HCT116 (cell line): ENCODE data around the gene ETV4. TPM values are rescaled to one million over a fixed set of nuclear protein-coding genes. Genes with fewer than 3 reads are reported as not detected.

Experiments
- ATAC-seq: fragments of 200-7000 bp; cut with Tn5 transposase; 2 replicates; pipeline ENCODE4 v1.9.1; 2020; ENCODE audit warnings: mild to moderate bottlenecking, moderate library complexity
- BruUV-seq: library from RNA; stranded (reverse); fragments of 400-500 nt; replicated peaks from 2 replicates; lab custom pipeline; 2021; lab: Mats Ljungman, UMichigan
- CTCF ChIA-PET: fragments of 300-600 bp; sonication (Branson Sonifier 250); formaldehyde crosslinking; loops from one replicate; lab custom pipeline; 2021; ENCODE audit warnings: antibody characterized with exemption; lab: Charles Lee
- POLR2A ChIA-PET: fragments of 300-600, 350-600 bp; sonication (Branson Sonifier 250); formaldehyde crosslinking; loops from one replicate; lab custom pipeline; 2021; ENCODE audit warnings: antibody characterized with exemption; lab: Charles Lee
- RAD21 ChIA-PET, 2 experiments: fragments of 300-600 bp; sonication (Branson Sonifier 250); formaldehyde crosslinking; loops; one replicate each; lab custom pipeline; 2023; ENCODE audit warnings: low total read pairs in 2 of 2; ENCODE audit not compliant: uncharacterized antibody in 2 of 2, unreplicated experiment in 2 of 2, low non-redundant PET in 1 of 2; lab: Charles Lee
- DNase-seq: peaks from one replicate; pipeline ENCODE4 v3.0.0-alpha.2; 2010; ENCODE audit warnings: low read depth, low spot score
- H2AFZ ChIP-seq: fragments of 200-600 bp; shearing (Covaris generic), sonication (generic); 2 replicates; pipeline ENCODE4 v1.6.1; 2017; ENCODE audit warnings: low read depth, mixed run types, mixed read lengths, antibody characterized with exemption, low read length; ENCODE audit not compliant: poor library complexity, severe bottlenecking
- H3K27ac ChIP-seq: 2 replicates; pipeline ENCODE4 v1.5.1; 2012; ENCODE audit warnings: low read depth, low read length
- H3K27me3 ChIP-seq: fragments of 200-600 bp; sonication (generic); 2 replicates; pipeline ENCODE4 v1.6.1; 2016; ENCODE audit warnings: mixed run types, low read length, mixed read lengths; ENCODE audit not compliant: insufficient read depth
- H3K36me3 ChIP-seq, 2 experiments: fragments of 200-500 bp in 1 of 2; fragments of 200-600 bp in 1 of 2; sonication (Bioruptor generic) in 1 of 2; sonication (generic) in 1 of 2; 2 replicates each; pipeline versions ENCODE4 v1.5.1 to v1.6.1; 2014 to 2016; ENCODE audit warnings: low read length in 2 of 2, inconsistent platforms in 1 of 2, mixed read lengths in 1 of 2, mixed run types in 1 of 2; ENCODE audit not compliant: insufficient read depth in 2 of 2, control insufficient read depth in 1 of 2
- H3K4me1 ChIP-seq, 2 experiments: fragments of 200-600 bp in 1 of 2; sonication (generic) in 1 of 2; 2 replicates each; pipeline versions ENCODE4 v1.5.1 to v1.6.1; 2012 to 2017; ENCODE audit warnings: low read length in 2 of 2, inconsistent platforms in 1 of 2, mild to moderate bottlenecking in 1 of 2, mixed read lengths in 1 of 2, mixed run types in 1 of 2, moderate library complexity in 1 of 2; ENCODE audit not compliant: insufficient read depth in 2 of 2, control insufficient read depth in 1 of 2
- H3K4me2 ChIP-seq: fragments of 200-600 bp; sonication (generic); 2 replicates; pipeline ENCODE4 v1.6.1; 2017; ENCODE audit warnings: mixed run types, low read length, mixed read lengths
- H3K4me3 ChIP-seq, 2 experiments: fragments of 200-600 bp in 1 of 2; sonication (generic) in 1 of 2; replicated peaks in 1 of 2; 2 replicates each; pipeline ENCODE4 v1.5.1; 2011 to 2016; ENCODE audit warnings: low read length in 2 of 2, control low read depth in 1 of 2, low read depth in 1 of 2, mild to moderate bottlenecking in 1 of 2, mixed read lengths in 1 of 2, mixed run types in 1 of 2
- H3K79me2 ChIP-seq: fragments of 200-600 bp; sonication (generic); 2 replicates; pipeline ENCODE4 v1.6.1; 2017; ENCODE audit warnings: mild to moderate bottlenecking, mixed run types, low read length, moderate library complexity, mixed read lengths; ENCODE audit not compliant: insufficient read depth
- H3K9ac ChIP-seq: fragments of 200-600 bp; sonication (generic); 2 replicates; pipeline ENCODE4 v1.6.1; 2016; ENCODE audit warnings: low read length, mixed read lengths
- H3K9me2 ChIP-seq: fragments of 200-600 bp; sonication (generic), shearing (Covaris generic); 2 replicates; pipeline ENCODE4 v1.6.1; 2017; ENCODE audit warnings: mixed run types, mild to moderate bottlenecking, moderate library complexity; ENCODE audit not compliant: insufficient read depth
- H3K9me3 ChIP-seq, 2 experiments: fragments of 200-500 bp in 1 of 2; fragments of 200-600 bp in 1 of 2; sonication (Bioruptor generic) in 1 of 2; sonication (generic) in 1 of 2; 2 replicates each; pipeline ENCODE4 v1.6.1; 2014 to 2017; ENCODE audit warnings: low read length in 2 of 2, mixed read lengths in 2 of 2, inconsistent platforms in 1 of 2, low read depth in 1 of 2, mild to moderate bottlenecking in 1 of 2, mixed run types in 1 of 2, moderate library complexity in 1 of 2; ENCODE audit not compliant: control insufficient read depth in 1 of 2, insufficient read depth in 1 of 2
- H4K20me1 ChIP-seq: fragments of 200-600 bp; sonication (generic), shearing (Covaris generic); 2 replicates; pipeline ENCODE4 v1.6.1; 2017; ENCODE audit warnings: mixed run types, mild to moderate bottlenecking, moderate library complexity; ENCODE audit not compliant: insufficient read depth
- CBX3 ChIP-seq: IDR thresholded peaks from 2 replicates; pipeline ENCODE4 v1.6.1; 2012; ENCODE audit warnings: low read depth
- CTCF ChIP-seq, 3 experiments: fragments of 200-600 bp in 1 of 3; sonication (generic) in 1 of 3; IDR thresholded peaks in 2 of 3; conservative IDR thresholded peaks in 1 of 3; 2 replicates each; pipeline ENCODE4 v1.5.1; 2012 to 2017; ENCODE audit warnings: low read depth in 2 of 3, low read length in 2 of 3, antibody characterized with exemption in 1 of 3, borderline replicate concordance in 1 of 3, control low read depth in 1 of 3, mild to moderate bottlenecking in 1 of 3, mixed read lengths in 1 of 3, mixed run types in 1 of 3, moderate library complexity in 1 of 3; ENCODE audit not compliant: insufficient read depth in 1 of 3
- EGR1 ChIP-seq: IDR thresholded peaks from 2 replicates; pipeline ENCODE4 v1.6.1; 2012; ENCODE audit warnings: low read depth
- ELF1 ChIP-seq: IDR thresholded peaks from 2 replicates; pipeline ENCODE4 v1.6.1; 2012; ENCODE audit warnings: low read depth, borderline replicate concordance
- EZH2 ChIP-seq: fragments of 200-600 bp; sonication (generic); IDR thresholded peaks from 2 replicates; pipeline ENCODE4 v1.6.1; 2017; ENCODE audit warnings: antibody characterized with exemption, mixed run types
- POLR2AphosphoS5 ChIP-seq: IDR thresholded peaks from 2 replicates; pipeline ENCODE4 v1.6.1; 2011; ENCODE audit warnings: mild to moderate bottlenecking, low read depth, low read length, moderate library complexity
- RAD21 ChIP-seq: IDR thresholded peaks from 2 replicates; pipeline ENCODE4 v1.6.1; 2012; ENCODE audit warnings: low read depth, mild to moderate bottlenecking
- TCF7L2 ChIP-seq: IDR thresholded peaks from 2 replicates; pipeline ENCODE4 v1.7.0; 2011; ENCODE audit warnings: borderline replicate concordance, inconsistent platforms; ENCODE audit not compliant: insufficient read depth, insufficient read length; ENCODE audit errors: extremely low read depth
- intact Hi-C: fragments of 100-400 bp; cut with micrococcal nuclease; formaldehyde crosslinking; loops from 2 replicates; pipeline ENCODE4 v1.10.0; 2022
- total RNA-seq: library from RNA; stranded (reverse); gene quantifications from one replicate; pipeline ENCODE4 v1.2.1, GENCODE V29; 2021; ENCODE audit not compliant: unreplicated experiment

ETV4 gene
- total RNA-seq, 1 experiment from 2014 or later: 51.5 TPM

- Histone ChIP-seq H3K4me2 (no peak overlapping the region), H3K27me3 (no peaks in the 10 kb centered on the region)
- POLR2A ChIA-PET: no interaction called here
These were observed 7.4 kb upstream of the ETV4 start for GRCh38 chr17:43553573-43553972.

More at GRCh38 chr17:43553573-43553972, 7.4 kb upstream of the ETV4 start:
- TF ChIP-seq RAD21 (no peak), ELF1 (no peak), TCF7L2 (no peak), CTCF (IDR thresholded peaks at IDR 0.05 in 2 of 3, conservative IDR thresholded peaks at IDR 0.05 in 1 of 3; ENCODE audit: borderline replicate concordance in 1 of 3, insufficient read depth in 1 of 3, low read depth in 2 of 3, low read length in 2 of 3) (no peak), EZH2 (no peak), CBX3 (no peak), EGR1 (no peak), POLR2AphosphoS5 (no peak)
- intact Hi-C loops: no loop called here
- no peaks in the 10 kb centered on the region for H4K20me1 ChIP-seq
- H3K4me1 ChIP-seq: peaks cover 8 to 16% of the 10 kb centered on the region in 2 experiments
- ATAC-seq: no peak
- no peak overlapping the region for H3K27ac ChIP-seq
- H3K4me3 ChIP-seq: no peak overlapping the region
- RAD21 ChIA-PET: no interaction called here
- H3K79me2 ChIP-seq: no peaks in the 10 kb centered on the region
- no peak overlapping the region for H2AFZ ChIP-seq
- DNase-seq: no peak
- no peaks in the 10 kb centered on the region for H3K9me2 ChIP-seq
- H3K36me3 ChIP-seq: no peaks in the 10 kb centered on the region
- no peak overlapping the region for H3K9ac ChIP-seq
- CTCF ChIA-PET: no interaction called here
- H3K9me3 ChIP-seq: no peaks in the 10 kb centered on the region
- no TSS peak for BruUV-seq
